H9 (cell line): Measurements from ENCODE around the gene ATXN1L. TPM values are rescaled to one million over a fixed set of nuclear protein-coding genes. Genes with fewer than 3 reads are reported as not detected.

ENCODE experiments used
- DNase-seq: peaks from one replicate; pipeline ENCODE4 v3.0.0-alpha.2; 2017
- H2AFZ ChIP-seq: one replicate; pipeline ENCODE4 v1.6.1; 2013; ENCODE audit warnings: mild to moderate bottlenecking, low read length, control low read depth, moderate library complexity
- H2AK5ac ChIP-seq: 2 replicates; pipeline ENCODE4 v1.6.1; 2013; ENCODE audit warnings: low read length, control low read depth, mixed read lengths; ENCODE audit not compliant: insufficient read length
- H2BK120ac ChIP-seq: one replicate; pipeline ENCODE4 v1.6.1; 2013; ENCODE audit warnings: low read depth, mild to moderate bottlenecking, low read length, control low read depth, inconsistent platforms; ENCODE audit not compliant: poor library complexity, severe bottlenecking
- H2BK12ac ChIP-seq: 2 replicates; pipeline ENCODE4 v1.6.1; 2013; ENCODE audit warnings: low read length, control low read depth, mixed read lengths, low read depth; ENCODE audit not compliant: insufficient read length
- H2BK15ac ChIP-seq: 2 replicates; pipeline ENCODE4 v1.6.1; 2013; ENCODE audit warnings: low read depth, low read length, control low read depth
- H2BK20ac ChIP-seq: one replicate; pipeline ENCODE4 v1.6.1; 2013; ENCODE audit warnings: low read depth, mild to moderate bottlenecking, low read length, control low read depth, inconsistent platforms; ENCODE audit not compliant: poor library complexity, severe bottlenecking
- H2BK5ac ChIP-seq: 2 replicates; pipeline ENCODE4 v1.6.1; 2013; ENCODE audit warnings: low read length, control low read depth, mixed read lengths; ENCODE audit not compliant: insufficient read length
- H3K14ac ChIP-seq: 2 replicates; pipeline ENCODE4 v1.6.1; 2013; ENCODE audit warnings: low read length, control low read depth; ENCODE audit not compliant: insufficient read depth
- H3K18ac ChIP-seq: 2 replicates; pipeline ENCODE4 v1.6.1; 2013; ENCODE audit warnings: low read depth, mild to moderate bottlenecking, mixed read lengths, low read length, control low read depth; ENCODE audit not compliant: insufficient read length
- H3K23ac ChIP-seq: 2 replicates; pipeline ENCODE4 v1.6.1; 2013; ENCODE audit warnings: low read length, control low read depth, mixed read lengths, low read depth; ENCODE audit not compliant: insufficient read length
- H3K23me2 ChIP-seq: 2 replicates; pipeline ENCODE4 v1.6.1; 2013; ENCODE audit warnings: low read depth, mild to moderate bottlenecking, mixed read lengths, low read length, control low read depth; ENCODE audit not compliant: insufficient read length, poor library complexity, severe bottlenecking
- H3K27ac ChIP-seq: 2 replicates; pipeline ENCODE4 v1.5.1; 2013; ENCODE audit warnings: low read length, control low read depth, mixed read lengths, low read depth; ENCODE audit not compliant: insufficient read length
- H3K27me3 ChIP-seq: 2 replicates; pipeline ENCODE4 v1.6.1; 2013; ENCODE audit warnings: low read length, control low read depth, inconsistent platforms; ENCODE audit not compliant: insufficient read depth
- H3K4ac ChIP-seq: 2 replicates; pipeline ENCODE4 v1.6.1; 2013; ENCODE audit warnings: low read depth, mild to moderate bottlenecking, control low read depth, inconsistent platforms, low read length, moderate library complexity
- H3K4me1 ChIP-seq: 2 replicates; pipeline ENCODE4 v1.6.1; 2013; ENCODE audit warnings: low read length, control low read depth, inconsistent platforms; ENCODE audit not compliant: insufficient read depth
- H3K4me2 ChIP-seq: 2 replicates; pipeline ENCODE4 v1.6.1; 2013; ENCODE audit warnings: low read length, control low read depth, mixed read lengths; ENCODE audit not compliant: insufficient read length, insufficient read depth
- H3K56ac ChIP-seq: 2 replicates; pipeline ENCODE4 v1.6.1; 2013; ENCODE audit warnings: low read depth, mild to moderate bottlenecking, mixed read lengths, low read length, control low read depth; ENCODE audit not compliant: insufficient read length
- H3K79me1 ChIP-seq: 2 replicates; pipeline ENCODE4 v1.6.1; 2013; ENCODE audit warnings: low read depth, mild to moderate bottlenecking, moderate library complexity, low read length, control low read depth, inconsistent platforms; ENCODE audit not compliant: insufficient read depth, poor library complexity, severe bottlenecking
- H3K79me2 ChIP-seq: 2 replicates; pipeline ENCODE4 v1.6.1; 2013; ENCODE audit warnings: low read length, control low read depth, inconsistent platforms; ENCODE audit not compliant: insufficient read depth
- H3K9ac ChIP-seq: 2 replicates; pipeline ENCODE4 v1.6.1; 2013; ENCODE audit warnings: low read length, control low read depth, mixed read lengths; ENCODE audit not compliant: insufficient read length; ENCODE audit errors: extremely low read depth
- H3K9me3 ChIP-seq: one replicate; pipeline ENCODE4 v1.6.1; 2013; ENCODE audit warnings: low read depth, low read length, inconsistent platforms; ENCODE audit not compliant: control insufficient read depth
- H3T11ph ChIP-seq: one replicate; pipeline ENCODE4 v1.6.1; 2013; ENCODE audit warnings: mild to moderate bottlenecking, low read length, control low read depth, inconsistent platforms
- H4K20me1 ChIP-seq: one replicate; pipeline ENCODE4 v1.6.1; 2013; ENCODE audit not compliant: control insufficient read depth, insufficient read length, insufficient read depth
- H4K5ac ChIP-seq: 2 replicates; pipeline ENCODE4 v1.6.1; 2013; ENCODE audit warnings: low read depth, mild to moderate bottlenecking, mixed read lengths, low read length, control low read depth; ENCODE audit not compliant: insufficient read length
- H4K8ac ChIP-seq: replicated peaks from 2 replicates; pipeline ENCODE4 v1.6.1; 2013; ENCODE audit warnings: low read length, control low read depth, mixed read lengths, low read depth; ENCODE audit not compliant: insufficient read length
- H4K91ac ChIP-seq: 2 replicates; pipeline ENCODE4 v1.6.1; 2013; ENCODE audit warnings: low read depth, mild to moderate bottlenecking, moderate library complexity, mixed read lengths, low read length, control low read depth; ENCODE audit not compliant: insufficient read length
- H3K27ac Mint-ChIP-seq, 3 experiments: 2 replicates in 2 of 3; 3 replicates in 1 of 3; pipeline ENCODE4 v1.8.0; 2020 to 2021; ENCODE audit warnings: mixed read lengths in 3 of 3, mild to moderate bottlenecking in 1 of 3, moderate library complexity in 1 of 3
- H3K27me3 Mint-ChIP-seq: 2 replicates; pipeline ENCODE4 v1.8.0; 2021; ENCODE audit warnings: low read depth, mild to moderate bottlenecking, moderate library complexity, mixed read lengths
- H3K36me3 Mint-ChIP-seq, 3 experiments: 2 replicates in 2 of 3; 3 replicates in 1 of 3; pipeline ENCODE4 v1.8.0; 2020 to 2021; ENCODE audit warnings: low read depth in 3 of 3, mixed read lengths in 3 of 3; ENCODE audit not compliant: insufficient read depth in 1 of 3
- H3K4me1 Mint-ChIP-seq, 2 experiments: 2 replicates each; pipeline ENCODE4 v1.8.0; 2020; ENCODE audit warnings: mixed read lengths in 2 of 2
- H3K4me3 Mint-ChIP-seq, 2 experiments: 2 replicates in 1 of 2; 3 replicates in 1 of 2; pipeline ENCODE4 v1.8.0; 2020 to 2021; ENCODE audit warnings: mild to moderate bottlenecking in 2 of 2, mixed read lengths in 2 of 2, moderate library complexity in 1 of 2
- H3K9me3 Mint-ChIP-seq, 2 experiments: 2 replicates in 1 of 2; 3 replicates in 1 of 2; pipeline ENCODE4 v1.8.0; 2020; ENCODE audit warnings: mild to moderate bottlenecking in 2 of 2, mixed read lengths in 2 of 2, moderate library complexity in 1 of 2
- CTCF ChIP-seq: fragments of 200-600 bp; sonication (generic); conservative IDR thresholded peaks from 3 replicates; pipeline ENCODE4 v1.8.0; 2021; ENCODE audit warnings: antibody characterized with exemption, mild to moderate bottlenecking
- WGBS: extraction: QIAGEN DNeasy Blood & Tissue Kit; methylation state at CpG from one replicate; pipeline ENCODE4 v1.1.7; 2013; ENCODE audit warnings: missing lambda C conversion rate, low lambda C conversion rate, mixed read lengths; ENCODE audit not compliant: insufficient read length; ENCODE audit errors: extremely low coverage; 5-methylcytosine and 5-hydroxymethylcytosine counted together
- total RNA-seq: library from RNA; stranded (reverse); gene quantifications from 2 replicates; pipeline ENCODE4 v1.2.1, GENCODE V29; 2021

ATXN1L gene
- total RNA-seq, 1 experiment from 2014 or later: 30.3 TPM

- Histone ChIP-seq H2BK20ac (no peak overlapping the region), H3K4me2 (peak overlapping the region; percentile 87), H2BK5ac (no peak overlapping the region), H2BK12ac (no peak overlapping the region), H3K79me2 (peaks cover 16% of the 10 kb centered on the region; the same call in 1 of the 2 replicates), H3K56ac (no peak overlapping the region), H4K5ac (no peak overlapping the region), H3K23me2 (peaks cover 7% of the 10 kb centered on the region), H2AFZ (no peak overlapping the region), H3K79me1 (peaks cover 6% of the 10 kb centered on the region), H3K4me1 (no peaks in the 10 kb centered on the region), H3K27me3 (no peaks in the 10 kb centered on the region), H4K8ac (no peak overlapping the region), H2BK15ac (no peak overlapping the region), H3K4ac (no peak overlapping the region), H4K91ac (peak overlapping the region; percentile 1), H3K9ac (peak overlapping the region; percentile 96), H3K27ac (no peak overlapping the region), H3T11ph (no peak overlapping the region), H3K9me3 (no peaks in the 10 kb centered on the region), H2AK5ac (no peak overlapping the region), H3K18ac (no peak overlapping the region), H4K20me1 (no peaks in the 10 kb centered on the region), H3K23ac (no peak overlapping the region), H3K14ac (0 out of 2 replicates have a peak overlapping the region, but pooled peaks have one; percentile 1), H2BK120ac (no peak overlapping the region)
- peak overlapping the region; percentile 89 to 93 for H3K4me3 Mint-ChIP-seq
- peaks cover 5 to 7% of the 10 kb centered on the region in 2 experiments for H3K4me1 Mint-ChIP-seq
- peak overlapping the region; percentile 95 to 100 (median 100) for H3K27ac Mint-ChIP-seq
- no CpG with 5 or more reads among the region's 44 CpGs for WGBS
- DNase-seq: no peak
- peaks cover 0 to 5% (median 4%) of the 10 kb centered on the region in 3 experiments; a peak in 3 of 7 replicates for H3K36me3 Mint-ChIP-seq
- peaks cover 0 to 3% of the 10 kb centered on the region in 2 experiments; a peak in 1 of 5 replicates for H3K9me3 Mint-ChIP-seq
- no peak for TF ChIP-seq CTCF
- no peaks in the 10 kb centered on the region for H3K27me3 Mint-ChIP-seq
Measured at GRCh38 chr16:71807905-71808592, 37.7 kb upstream of the ATXN1L start.
